ENCODE measurements around the gene PSMD4. TPM values are rescaled to one million over a fixed set of nuclear protein-coding genes. Genes with fewer than 3 reads are reported as not detected.

Gene PSMD4

Small RNA genes lying within 50 kb of the gene (small RNA-seq; reads per million reads assigned to genes)
- not detected for gene RN7SL444P (ENCODE audit: insufficient read depth)

All from neuronal stem cell (in vitro differentiated cells).